ENCODE measurements around the gene IL17REL. TPM values are rescaled to one million over a fixed set of nuclear protein-coding genes. Genes with fewer than 3 reads are reported as not detected.

IL17REL gene
- total RNA-seq, 2 donors from 2014 or later: 0.15 TPM; not detected in 1

DNA sequence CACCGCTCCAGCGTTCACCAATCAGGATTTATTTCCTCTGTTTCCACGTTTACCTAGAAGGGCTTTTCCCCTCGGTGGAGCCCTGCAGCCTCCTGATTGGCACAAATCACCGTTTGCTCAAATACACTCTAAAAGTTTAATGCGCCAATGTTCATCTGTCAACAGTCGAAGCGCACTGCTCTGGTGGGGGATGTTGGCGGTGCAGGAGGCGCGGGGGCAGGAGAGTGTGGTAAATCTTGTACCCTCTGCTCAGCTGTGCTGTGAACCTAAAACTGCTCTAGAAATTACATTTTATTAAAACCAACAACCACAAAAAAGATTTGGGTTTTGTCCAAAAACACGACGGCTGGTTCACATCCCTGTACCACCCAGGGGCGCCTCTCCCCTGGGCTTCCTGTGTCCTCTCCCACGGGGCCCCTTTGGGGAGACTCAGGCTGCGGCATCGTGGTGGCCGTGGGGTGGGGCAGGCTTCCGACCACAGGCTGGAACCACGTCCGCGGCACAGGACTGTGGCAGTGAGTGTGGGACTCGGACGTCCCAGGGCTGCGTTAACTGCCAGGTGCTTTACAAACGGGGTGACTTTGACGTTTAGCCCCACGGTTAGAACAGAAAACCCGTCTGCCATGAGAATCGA lies 32.0 kb upstream of the IL17REL start:
- Mint-ChIP-seq H3K27ac (no peak overlapping the region), H3K9me3 (no peaks in the 10 kb centered on the region), H3K4me1 (no peaks in the 10 kb centered on the region), H3K4me3 (no peak overlapping the region), H3K27me3 (ENCODE audit: insufficient read depth) (no peaks in the 10 kb centered on the region), H3K36me3 (ENCODE audit: low read depth) (no peaks in the 10 kb centered on the region)
- Histone ChIP-seq H3K4me1 (ENCODE audit: control insufficient read depth, insufficient read depth, low read length) (no peaks in the 10 kb centered on the region), H3K9me3 (ENCODE audit: control insufficient read depth, low read length) (no peaks in the 10 kb centered on the region), H3K27me3 (ENCODE audit: control insufficient read depth, insufficient read depth, low read length, poor library complexity, severe bottlenecking) (no peaks in the 10 kb centered on the region), H3K27ac (ENCODE audit: low read depth, low read length) (no peak overlapping the region), H3K4me3 (ENCODE audit: low read length) (no peak overlapping the region), H3K9ac (ENCODE audit: extremely low read depth, low read length, poor library complexity, severe bottlenecking) (no peak overlapping the region), H3K36me3 (ENCODE audit: control insufficient read depth, insufficient read depth, low read length) (no peaks in the 10 kb centered on the region)
- DNase-seq: no peak
- TF ChIP-seq, protein P1, sequence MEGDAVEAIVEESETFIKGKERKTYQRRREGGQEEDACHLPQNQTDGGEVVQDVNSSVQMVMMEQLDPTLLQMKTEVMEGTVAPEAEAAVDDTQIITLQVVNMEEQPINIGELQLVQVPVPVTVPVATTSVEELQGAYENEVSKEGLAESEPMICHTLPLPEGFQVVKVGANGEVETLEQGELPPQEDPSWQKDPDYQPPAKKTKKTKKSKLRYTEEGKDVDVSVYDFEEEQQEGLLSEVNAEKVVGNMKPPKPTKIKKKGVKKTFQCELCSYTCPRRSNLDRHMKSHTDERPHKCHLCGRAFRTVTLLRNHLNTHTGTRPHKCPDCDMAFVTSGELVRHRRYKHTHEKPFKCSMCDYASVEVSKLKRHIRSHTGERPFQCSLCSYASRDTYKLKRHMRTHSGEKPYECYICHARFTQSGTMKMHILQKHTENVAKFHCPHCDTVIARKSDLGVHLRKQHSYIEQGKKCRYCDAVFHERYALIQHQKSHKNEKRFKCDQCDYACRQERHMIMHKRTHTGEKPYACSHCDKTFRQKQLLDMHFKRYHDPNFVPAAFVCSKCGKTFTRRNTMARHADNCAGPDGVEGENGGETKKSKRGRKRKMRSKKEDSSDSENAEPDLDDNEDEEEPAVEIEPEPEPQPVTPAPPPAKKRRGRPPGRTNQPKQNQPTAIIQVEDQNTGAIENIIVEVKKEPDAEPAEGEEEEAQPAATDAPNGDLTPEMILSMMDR (conservative IDR thresholded peaks at IDR 0.05): no peak
- 89 to 92% methylated on average over 20 to 30 of the region's 30 CpGs for WGBS, 2 experiments (ENCODE audit: insufficient coverage in 1 of 2, insufficient read length in 1 of 2)

DNA sequence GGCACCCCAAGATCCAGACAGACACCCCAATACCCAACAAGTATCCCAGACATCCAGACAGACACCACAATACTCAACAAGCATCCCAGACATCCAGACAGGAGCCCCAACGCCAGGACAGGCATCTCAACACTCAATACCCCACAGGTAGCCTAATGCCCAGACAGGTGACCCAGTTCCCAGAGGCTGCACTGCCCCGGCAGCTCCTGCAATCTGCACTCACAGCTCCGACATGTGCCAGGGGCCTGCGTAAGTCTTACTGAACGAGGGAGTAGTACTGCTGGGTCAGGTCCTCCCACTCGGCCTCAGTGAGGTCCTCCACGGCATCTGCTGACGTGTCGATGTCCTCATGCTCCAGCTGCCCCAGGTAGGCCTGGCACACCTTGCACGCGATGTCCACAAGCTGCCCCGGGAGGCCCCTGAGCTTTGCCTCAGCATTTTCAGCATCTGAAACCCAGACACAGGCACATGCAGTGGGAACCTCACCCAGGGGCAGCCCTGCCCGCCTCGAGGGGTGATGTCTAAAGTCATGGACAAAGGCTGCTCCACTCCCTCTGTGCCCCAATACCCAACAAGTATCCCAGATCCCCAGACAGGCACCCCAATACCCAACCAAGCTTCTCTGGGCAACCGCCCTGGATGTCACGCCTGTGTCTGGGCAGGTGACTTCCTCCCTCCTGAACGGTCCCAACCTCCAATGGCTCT lies 28.9 kb upstream of the IL17REL start:
- H3K9me3 Mint-ChIP-seq: peaks cover 8% of the 10 kb centered on the region
- TF ChIP-seq, protein P1 (conservative IDR thresholded peaks at IDR 0.05): no peak
- H3K4me1 Mint-ChIP-seq: no peaks in the 10 kb centered on the region
- Histone ChIP-seq H3K27me3 (ENCODE audit: control insufficient read depth, insufficient read depth, low read length, poor library complexity, severe bottlenecking) (no peaks in the 10 kb centered on the region), H3K36me3 (ENCODE audit: control insufficient read depth, insufficient read depth, low read length) (no peaks in the 10 kb centered on the region), H3K9ac (ENCODE audit: extremely low read depth, low read length, poor library complexity, severe bottlenecking) (no peak overlapping the region), H3K9me3 (ENCODE audit: control insufficient read depth, low read length) (no peaks in the 10 kb centered on the region), H3K4me1 (ENCODE audit: control insufficient read depth, insufficient read depth, low read length) (no peaks in the 10 kb centered on the region), H3K4me3 (ENCODE audit: low read length) (no peak overlapping the region), H3K27ac (ENCODE audit: low read depth, low read length) (no peak overlapping the region)
- no peaks in the 10 kb centered on the region for H3K36me3 Mint-ChIP-seq (ENCODE audit: low read depth)
- H3K27me3 Mint-ChIP-seq (ENCODE audit: insufficient read depth): no peaks in the 10 kb centered on the region
- no peak overlapping the region for H3K4me3 Mint-ChIP-seq
- H3K27ac Mint-ChIP-seq: no peak overlapping the region
- DNase-seq: no peak
- 87 to 95% methylated on average over 13 to 17 of the region's 17 CpGs for WGBS, 2 experiments (ENCODE audit: insufficient coverage in 1 of 2, insufficient read length in 1 of 2)

DNA sequence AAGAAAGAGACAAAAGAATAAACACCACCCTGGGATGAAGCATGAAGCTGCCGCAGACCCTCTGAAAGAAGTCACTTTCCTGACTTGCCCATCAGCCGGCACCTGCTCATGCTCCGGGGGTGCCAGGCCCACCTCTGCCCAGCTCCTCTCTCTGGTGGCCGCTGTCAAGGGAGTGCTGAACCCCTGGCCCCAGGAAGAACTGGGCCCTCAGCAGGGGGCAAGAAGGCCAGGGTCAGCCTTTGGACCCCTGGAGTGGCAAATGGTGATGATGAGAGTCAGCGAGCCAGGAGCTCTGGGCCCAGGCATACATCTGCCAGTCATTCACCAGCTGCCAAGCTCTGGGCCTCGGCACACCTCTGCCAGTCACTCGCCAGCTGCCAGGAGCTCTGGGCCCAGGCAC lies 28.2 kb upstream of the IL17REL start:
- TF ChIP-seq, protein P1 (conservative IDR thresholded peaks at IDR 0.05): no peak
- Mint-ChIP-seq H3K4me3 (no peak overlapping the region), H3K9me3 (peaks cover 8% of the 10 kb centered on the region), H3K27ac (no peak overlapping the region), H3K4me1 (no peaks in the 10 kb centered on the region), H3K27me3 (ENCODE audit: insufficient read depth) (no peaks in the 10 kb centered on the region), H3K36me3 (ENCODE audit: low read depth) (no peaks in the 10 kb centered on the region)
- H3K4me3 ChIP-seq (ENCODE audit: low read length): no peak overlapping the region
- no peak overlapping the region for H3K27ac ChIP-seq (ENCODE audit: low read depth, low read length)
- no peaks in the 10 kb centered on the region for H3K4me1 ChIP-seq (ENCODE audit: control insufficient read depth, insufficient read depth, low read length)
- DNase-seq: no peak
- no peaks in the 10 kb centered on the region for H3K27me3 ChIP-seq (ENCODE audit: control insufficient read depth, insufficient read depth, low read length, poor library complexity, severe bottlenecking)
- 86% methylated on average over 7 of the region's 7 CpGs; no CpG with 5 or more reads in 1 of the 2 experiments for WGBS, 2 experiments (ENCODE audit: insufficient coverage in 1 of 2, insufficient read length in 1 of 2)
- H3K36me3 ChIP-seq (ENCODE audit: control insufficient read depth, insufficient read depth, low read length): no peaks in the 10 kb centered on the region
- no peaks in the 10 kb centered on the region for H3K9me3 ChIP-seq (ENCODE audit: control insufficient read depth, low read length)
- H3K9ac ChIP-seq (ENCODE audit: extremely low read depth, low read length, poor library complexity, severe bottlenecking): no peak overlapping the region
